ENCODE measurements around the gene IZUMO1R.

DNA sequence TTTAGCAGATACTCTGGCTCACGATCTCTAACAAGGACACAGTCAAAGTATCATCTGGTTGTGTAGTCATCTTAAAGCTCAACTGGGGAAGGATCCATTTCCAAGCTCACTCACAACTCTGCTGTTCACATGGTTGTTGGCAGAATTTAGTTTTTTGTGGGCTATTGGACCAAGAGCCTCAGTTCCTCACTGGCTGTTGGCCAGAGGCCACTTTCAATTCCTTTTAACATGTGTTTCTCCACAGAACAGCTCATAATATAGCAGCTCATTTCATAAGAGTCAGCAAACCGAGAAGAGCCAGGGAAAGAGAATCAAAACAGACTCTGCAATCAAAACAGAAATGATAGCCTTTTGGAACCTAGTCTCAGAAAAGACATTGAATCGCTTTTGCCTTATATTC lies 22.6 kb downstream of the IZUMO1R start:
- TF ChIP-seq CTCF (IDR thresholded peaks at IDR 0.05; ENCODE audit: borderline replicate concordance, extremely low read depth, low read length, poor library complexity, severe bottlenecking) (no peak), EZH2 (IDR thresholded peaks at IDR 0.05; ENCODE audit: borderline replicate concordance, low read depth, low read length, severe bottlenecking) (no peak)

Data from DND-41 (cell line).